Smooth muscle cell (in vitro differentiated cells): ENCODE measurements around the gene EXOG. TPM values are rescaled to one million over a fixed set of nuclear protein-coding genes. Genes with fewer than 3 reads are reported as not detected.

Experiments
- DNase-seq: peaks from one replicate; lab custom pipeline; 2025; ENCODE audit not compliant: unreplicated experiment; lab: John Stamatoyannopoulos, UW
- H2AFZ ChIP-seq: fragments of 200-600 bp; sonication (generic); 2 replicates; pipeline ENCODE4 v1.6.0; 2016; ENCODE audit warnings: antibody characterized with exemption, low read depth, mild to moderate bottlenecking
- H3F3A ChIP-seq: fragments of 200-600 bp; sonication (generic); 2 replicates; pipeline ENCODE4 v1.6.0; 2017; ENCODE audit warnings: antibody characterized with exemption, low read depth
- H3K27ac ChIP-seq: fragments of 200-600 bp; sonication (generic); 2 replicates; pipeline ENCODE4 v1.5.1; 2016; ENCODE audit warnings: low read depth, mild to moderate bottlenecking
- H3K27me3 ChIP-seq: fragments of 200-600 bp; sonication (generic); 2 replicates; pipeline ENCODE4 v1.6.1; 2016; ENCODE audit warnings: low read depth, mild to moderate bottlenecking
- H3K36me3 ChIP-seq: fragments of 200-600 bp; sonication (generic); 2 replicates; pipeline ENCODE4 v1.5.1; 2016; ENCODE audit warnings: low read depth
- H3K4me1 ChIP-seq: fragments of 200-600 bp; sonication (generic); 2 replicates; pipeline ENCODE4 v1.5.1; 2016; ENCODE audit warnings: low read depth
- H3K4me2 ChIP-seq: fragments of 200-600 bp; sonication (generic); 2 replicates; pipeline ENCODE4 v1.6.0; 2016; ENCODE audit warnings: mild to moderate bottlenecking
- H3K4me3 ChIP-seq: fragments of 200-600 bp; sonication (generic); 2 replicates; pipeline ENCODE4 v1.5.1; 2016; ENCODE audit warnings: mild to moderate bottlenecking
- H3K79me2 ChIP-seq: fragments of 200-600 bp; sonication (generic); 2 replicates; pipeline ENCODE4 v1.6.0; 2016; ENCODE audit warnings: low read depth, mild to moderate bottlenecking
- H3K9ac ChIP-seq: fragments of 200-600 bp; sonication (generic); 2 replicates; pipeline ENCODE4 v1.6.0; 2016; ENCODE audit warnings: low read depth
- H3K9me3 ChIP-seq: fragments of 200-600 bp; sonication (generic); replicated peaks from 2 replicates; pipeline ENCODE4 v1.5.1; 2016; ENCODE audit warnings: low read depth
- H4K20me1 ChIP-seq: fragments of 200-600 bp; sonication (generic); 2 replicates; pipeline ENCODE4 v1.6.0; 2016; ENCODE audit warnings: low read depth
- CTCF ChIP-seq: fragments of 200-600 bp; sonication (generic); IDR thresholded peaks from 2 replicates; pipeline ENCODE4 v1.5.1; 2017; ENCODE audit warnings: borderline replicate concordance, mild to moderate bottlenecking, antibody characterized with exemption; ENCODE audit not compliant: insufficient read depth, poor library complexity, severe bottlenecking
- WGBS: methylation state at CpG from one replicate; pipeline ENCODE4 v1.1.7; 2016; ENCODE audit warnings: low lambda C conversion rate; 5-methylcytosine and 5-hydroxymethylcytosine counted together
- polyA plus RNA-seq: library from polyadenylated mRNA; unstranded; fragments of >200 nt; fragmentation: Nextera tagmentation; extraction: Ambion mirVana; gene quantifications from 2 replicates; pipeline ENCODE4 v1.2.1, GENCODE V29; 2016
- total RNA-seq: library from RNA; depleted of rRNA; stranded (reverse); fragments of >200 nt; gene quantifications from 2 replicates; pipeline ENCODE4 v1.2.3, GENCODE V29; 2014

EXOG gene
- total and polyA plus RNA-seq, 2 experiments from 2014 or later, result 3.9 to 5.2 TPM

- Histone ChIP-seq H3K79me2 (no peaks in the 10 kb centered on the region), H3K9ac (no peak overlapping the region), H3K27me3 (no peaks in the 10 kb centered on the region), H3F3A (peaks cover 4% of the 10 kb centered on the region), H3K4me2 (no peak overlapping the region), H3K36me3 (no peaks in the 10 kb centered on the region), H3K4me3 (no peak overlapping the region), H4K20me1 (no peaks in the 10 kb centered on the region), H2AFZ (no peak overlapping the region), H3K27ac (no peak overlapping the region), H3K4me1 (peaks cover 12% of the 10 kb centered on the region), H3K9me3 (no peaks in the 10 kb centered on the region)
- WGBS, result 75% methylated on average over 5 of the region's 5 CpGs
- DNase-seq, result no peak
- no peak for TF ChIP-seq CTCF
These were observed 23.5 kb downstream of the EXOG start for GRCh38 chr3:38519651-38520050.

- no peaks in the 10 kb centered on the region for H3K9me3 ChIP-seq
- H4K20me1 ChIP-seq, result no peaks in the 10 kb centered on the region
- H3K79me2 ChIP-seq, result no peaks in the 10 kb centered on the region
- no peak overlapping the region for H3K4me2 ChIP-seq
- no peak overlapping the region for H3K9ac ChIP-seq
- H2AFZ ChIP-seq, result no peak overlapping the region
- peaks cover 12% of the 10 kb centered on the region for H3K4me1 ChIP-seq
- H3K4me3 ChIP-seq, result no peak overlapping the region
- H3K36me3 ChIP-seq, result no peaks in the 10 kb centered on the region
- peaks cover 4% of the 10 kb centered on the region for H3F3A ChIP-seq
- H3K27ac ChIP-seq, result no peak overlapping the region
- 7% methylated on average over 5 of the region's 5 CpGs for WGBS
- no peaks in the 10 kb centered on the region for H3K27me3 ChIP-seq
- TF ChIP-seq CTCF, result peak; percentile 81
- no peak for DNase-seq
These were observed 25.3 kb downstream of the EXOG start for GRCh38 chr3:38521391-38521987.

- Histone ChIP-seq H3K4me1 (peaks cover 12% of the 10 kb centered on the region), H3K27me3 (no peaks in the 10 kb centered on the region), H3K9me3 (no peaks in the 10 kb centered on the region), H3K4me2 (no peak overlapping the region), H3K79me2 (no peaks in the 10 kb centered on the region), H3K4me3 (no peak overlapping the region), H3K36me3 (no peaks in the 10 kb centered on the region), H3K27ac (no peak overlapping the region), H3K9ac (no peak overlapping the region), H3F3A (peaks cover 4% of the 10 kb centered on the region), H2AFZ (no peak overlapping the region), H4K20me1 (no peaks in the 10 kb centered on the region)
- DNase-seq, result no peak
- 92% methylated on average over 6 of the region's 6 CpGs for WGBS
- no peak for TF ChIP-seq CTCF
These were observed 25.9 kb downstream of the EXOG start for GRCh38 chr3:38522002-38522401.

GRCh38 chr3:38524141-38524739 is 28.1 kb downstream of the EXOG start:
- Histone ChIP-seq H2AFZ (no peak overlapping the region), H3F3A (peaks cover 4% of the 10 kb centered on the region), H3K9ac (no peak overlapping the region), H3K36me3 (no peaks in the 10 kb centered on the region), H3K4me2 (peak overlapping the region; percentile 20), H3K4me1 (peaks cover 12% of the 10 kb centered on the region), H3K4me3 (no peak overlapping the region), H3K27ac (peak overlapping the region; percentile 5), H3K79me2 (no peaks in the 10 kb centered on the region), H3K27me3 (no peaks in the 10 kb centered on the region), H3K9me3 (no peaks in the 10 kb centered on the region), H4K20me1 (no peaks in the 10 kb centered on the region)
- TF ChIP-seq CTCF, result no peak
- no peak for DNase-seq
- 34% methylated on average over 5 of the region's 5 CpGs for WGBS
